NB4 (cell line): Measurements from ENCODE around the gene FBXL13.

Experiments
- POLR2A ChIP-seq: IDR thresholded peaks from 2 replicates; pipeline ENCODE4 v1.6.1; 2011; ENCODE audit warnings: mild to moderate bottlenecking; ENCODE audit not compliant: insufficient read length; ENCODE audit errors: extremely low read depth
- TF ChIP-seq, protein P1 (sequence below): IDR thresholded peaks from one replicate; pipeline ENCODE4 v1.5.1; 2012; ENCODE audit warnings: low read depth, low read length
- TF ChIP-seq, protein P2 (sequence below): IDR thresholded peaks from 2 replicates; pipeline ENCODE4 v1.6.1; 2011; ENCODE audit warnings: low read depth, low read length

DNA sequence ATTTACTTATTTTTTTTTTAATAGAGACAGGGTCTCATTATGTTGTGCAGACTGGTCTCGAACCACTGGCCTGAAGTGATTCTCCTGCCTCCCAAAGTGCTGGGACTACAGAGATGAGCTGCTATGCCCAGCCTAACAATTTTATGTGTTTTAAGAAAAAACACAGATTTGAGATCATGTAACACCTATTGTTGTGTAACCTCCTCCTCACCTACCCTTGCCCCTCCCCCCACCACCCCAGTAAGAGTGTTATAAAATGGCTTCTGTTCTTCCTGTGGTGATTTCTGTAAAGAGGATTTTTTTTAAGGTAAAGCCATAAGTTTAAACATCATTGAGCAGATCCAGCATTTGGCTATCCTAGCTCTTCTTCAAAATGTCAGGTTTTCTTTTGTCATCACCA, 7.9 kb upstream of the FBXL13 start:
- TF ChIP-seq, protein P1, sequence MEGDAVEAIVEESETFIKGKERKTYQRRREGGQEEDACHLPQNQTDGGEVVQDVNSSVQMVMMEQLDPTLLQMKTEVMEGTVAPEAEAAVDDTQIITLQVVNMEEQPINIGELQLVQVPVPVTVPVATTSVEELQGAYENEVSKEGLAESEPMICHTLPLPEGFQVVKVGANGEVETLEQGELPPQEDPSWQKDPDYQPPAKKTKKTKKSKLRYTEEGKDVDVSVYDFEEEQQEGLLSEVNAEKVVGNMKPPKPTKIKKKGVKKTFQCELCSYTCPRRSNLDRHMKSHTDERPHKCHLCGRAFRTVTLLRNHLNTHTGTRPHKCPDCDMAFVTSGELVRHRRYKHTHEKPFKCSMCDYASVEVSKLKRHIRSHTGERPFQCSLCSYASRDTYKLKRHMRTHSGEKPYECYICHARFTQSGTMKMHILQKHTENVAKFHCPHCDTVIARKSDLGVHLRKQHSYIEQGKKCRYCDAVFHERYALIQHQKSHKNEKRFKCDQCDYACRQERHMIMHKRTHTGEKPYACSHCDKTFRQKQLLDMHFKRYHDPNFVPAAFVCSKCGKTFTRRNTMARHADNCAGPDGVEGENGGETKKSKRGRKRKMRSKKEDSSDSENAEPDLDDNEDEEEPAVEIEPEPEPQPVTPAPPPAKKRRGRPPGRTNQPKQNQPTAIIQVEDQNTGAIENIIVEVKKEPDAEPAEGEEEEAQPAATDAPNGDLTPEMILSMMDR = no peak
- TF ChIP-seq, protein P2, sequence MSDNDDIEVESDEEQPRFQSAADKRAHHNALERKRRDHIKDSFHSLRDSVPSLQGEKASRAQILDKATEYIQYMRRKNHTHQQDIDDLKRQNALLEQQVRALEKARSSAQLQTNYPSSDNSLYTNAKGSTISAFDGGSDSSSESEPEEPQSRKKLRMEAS = no peak
- no peak for TF ChIP-seq POLR2A
